Brain microvascular endothelial cell (primary cell): ENCODE results near the gene ARG2.

ENCODE experiments used
- DNase-seq: peaks from one replicate; pipeline ENCODE4 v3.0.0-alpha.2; 2020
- H3K27ac ChIP-seq: fragments of 250-450 bp; sonication (Bioruptor Pico); 2 replicates; pipeline ENCODE4 v1.5.1; 2020; ENCODE audit warnings: mild to moderate bottlenecking, moderate library complexity
- H3K27me3 ChIP-seq: fragments of 250-450 bp; sonication (Bioruptor Pico); replicated peaks from 2 replicates; pipeline ENCODE4 v1.5.1; 2020; ENCODE audit warnings: mild to moderate bottlenecking
- H3K36me3 ChIP-seq: fragments of 250-450 bp; sonication (Bioruptor Pico); replicated peaks from 2 replicates; pipeline ENCODE4 v1.5.1; 2020; ENCODE audit warnings: mild to moderate bottlenecking
- H3K4me3 ChIP-seq: 2 replicates; pipeline ENCODE4 v1.5.1; 2011; ENCODE audit warnings: low read depth, mild to moderate bottlenecking, control low read depth, low read length, moderate library complexity
- in situ Hi-C: cut with HindIII; loops from 2 replicates; pipeline ENCODE4 v1.10.0; 2017; ENCODE audit warnings: low sequenced_read_pairs, low pct_ligation_motif_present
- TF ChIP-seq, protein P1 (sequence below): IDR thresholded peaks from 2 replicates; pipeline ENCODE4 v1.5.1; 2011; ENCODE audit warnings: low read depth, mild to moderate bottlenecking, moderate library complexity, low read length, control low read depth, inconsistent platforms; ENCODE audit errors: missing control alignments

Gene ARG2

DNA sequence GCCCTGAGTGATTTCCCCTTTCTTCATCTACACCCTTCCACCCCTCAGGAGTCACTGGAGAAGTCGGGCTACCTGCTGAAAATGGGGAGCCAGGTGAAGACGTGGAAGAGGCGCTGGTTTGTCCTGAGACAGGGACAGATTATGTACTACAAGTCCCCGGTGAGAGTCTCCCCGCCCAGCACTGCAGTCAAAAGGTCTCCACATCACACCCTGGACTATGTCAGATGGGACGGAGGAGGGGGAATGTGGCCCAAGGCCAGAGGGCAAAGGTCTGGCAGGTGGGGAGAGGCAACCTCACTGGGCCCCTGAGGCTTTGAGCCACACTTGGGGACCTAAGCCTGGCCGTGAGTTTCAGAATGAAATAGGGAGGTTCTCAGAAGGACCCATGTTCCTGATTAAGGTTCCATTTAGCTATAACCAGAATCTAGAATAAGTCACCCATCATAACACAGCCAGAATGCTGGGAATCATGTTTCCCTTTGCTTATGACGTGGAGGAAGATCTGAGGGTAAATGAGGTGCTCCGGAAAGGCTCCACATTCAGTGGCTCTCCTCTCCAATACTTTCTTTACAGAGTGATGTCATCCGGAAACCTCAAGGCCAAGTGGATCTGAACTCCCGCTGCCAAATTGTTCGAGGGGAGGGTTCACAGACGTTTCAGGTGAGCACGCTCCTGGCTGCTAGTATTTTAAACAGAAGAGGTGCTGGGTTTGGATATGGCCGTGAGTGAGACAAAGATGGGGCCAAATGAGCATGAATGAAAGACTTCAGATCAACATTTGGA lies 46.3 kb upstream of the ARG2 start:
- in situ Hi-C loops = no loop called here
- H3K27me3 ChIP-seq = no peaks in the 10 kb centered on the region
- DNase-seq = no peak
- no peaks in the 10 kb centered on the region for H3K36me3 ChIP-seq
- TF ChIP-seq, protein P1, sequence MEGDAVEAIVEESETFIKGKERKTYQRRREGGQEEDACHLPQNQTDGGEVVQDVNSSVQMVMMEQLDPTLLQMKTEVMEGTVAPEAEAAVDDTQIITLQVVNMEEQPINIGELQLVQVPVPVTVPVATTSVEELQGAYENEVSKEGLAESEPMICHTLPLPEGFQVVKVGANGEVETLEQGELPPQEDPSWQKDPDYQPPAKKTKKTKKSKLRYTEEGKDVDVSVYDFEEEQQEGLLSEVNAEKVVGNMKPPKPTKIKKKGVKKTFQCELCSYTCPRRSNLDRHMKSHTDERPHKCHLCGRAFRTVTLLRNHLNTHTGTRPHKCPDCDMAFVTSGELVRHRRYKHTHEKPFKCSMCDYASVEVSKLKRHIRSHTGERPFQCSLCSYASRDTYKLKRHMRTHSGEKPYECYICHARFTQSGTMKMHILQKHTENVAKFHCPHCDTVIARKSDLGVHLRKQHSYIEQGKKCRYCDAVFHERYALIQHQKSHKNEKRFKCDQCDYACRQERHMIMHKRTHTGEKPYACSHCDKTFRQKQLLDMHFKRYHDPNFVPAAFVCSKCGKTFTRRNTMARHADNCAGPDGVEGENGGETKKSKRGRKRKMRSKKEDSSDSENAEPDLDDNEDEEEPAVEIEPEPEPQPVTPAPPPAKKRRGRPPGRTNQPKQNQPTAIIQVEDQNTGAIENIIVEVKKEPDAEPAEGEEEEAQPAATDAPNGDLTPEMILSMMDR = no peak
- no peak overlapping the region for H3K4me3 ChIP-seq
- no peak overlapping the region for H3K27ac ChIP-seq

DNA sequence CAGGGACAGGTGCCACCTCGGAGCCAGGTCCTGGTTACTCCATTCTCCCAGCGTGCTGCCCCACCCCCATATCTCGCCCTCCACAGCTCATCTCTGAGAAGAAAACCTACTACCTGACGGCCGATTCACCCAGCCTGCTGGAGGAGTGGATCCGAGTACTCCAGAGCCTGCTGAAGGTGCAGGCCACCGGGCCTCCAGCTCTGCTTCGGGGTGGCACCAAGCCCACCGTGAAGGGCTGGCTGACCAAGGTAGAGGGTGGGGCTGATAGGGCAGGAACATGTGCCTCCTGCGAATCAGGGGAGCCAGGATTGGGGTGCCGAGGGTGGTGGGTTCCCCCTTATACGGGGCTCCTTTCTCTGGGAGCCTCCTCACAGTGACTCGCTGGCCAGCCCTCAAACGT lies 45.6 kb upstream of the ARG2 start:
- no peak for DNase-seq
- Histone ChIP-seq H3K27me3 (no peaks in the 10 kb centered on the region), H3K4me3 (no peak overlapping the region), H3K27ac (no peak overlapping the region), H3K36me3 (no peaks in the 10 kb centered on the region)
- in situ Hi-C loops = no loop called here
- TF ChIP-seq, protein P1 = no peak

DNA sequence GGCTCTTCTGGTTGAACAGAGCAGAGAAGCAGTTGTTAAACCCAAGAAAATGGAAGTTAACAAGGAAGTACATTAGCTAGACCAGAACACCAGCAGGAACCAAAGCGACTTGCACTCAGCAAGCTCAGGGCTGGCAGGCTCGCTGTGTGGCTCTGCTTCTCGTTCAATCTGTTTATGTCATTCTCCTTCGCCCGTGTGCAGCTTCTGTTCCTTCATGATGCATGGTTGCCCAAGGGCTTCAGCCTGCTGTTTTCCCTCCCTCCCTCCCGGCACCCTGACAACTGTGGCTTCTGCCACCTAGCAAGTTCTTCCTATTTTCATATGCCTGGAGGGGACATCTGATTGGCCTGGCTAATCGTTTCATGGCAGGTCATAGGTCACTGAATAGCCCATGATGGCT lies 44.9 kb upstream of the ARG2 start:
- H3K27me3 ChIP-seq = no peaks in the 10 kb centered on the region
- in situ Hi-C loops = no loop called here
- no peak for DNase-seq
- no peak overlapping the region for H3K4me3 ChIP-seq
- no peaks in the 10 kb centered on the region for H3K36me3 ChIP-seq
- TF ChIP-seq, protein P1 = no peak
- H3K27ac ChIP-seq = no peak overlapping the region

GRCh38 chr14:67575684-67576083 lies 44.0 kb upstream of the ARG2 start:
- TF ChIP-seq, protein P1 = no peak
- in situ Hi-C loops = no loop called here
- Histone ChIP-seq H3K36me3 (no peaks in the 10 kb centered on the region), H3K27me3 (no peaks in the 10 kb centered on the region), H3K27ac (no peak overlapping the region), H3K4me3 (no peak overlapping the region)
- DNase-seq = peak; percentile 6

- Histone ChIP-seq H3K27ac (no peak overlapping the region), H3K4me3 (no peak overlapping the region), H3K36me3 (no peaks in the 10 kb centered on the region), H3K27me3 (no peaks in the 10 kb centered on the region)
- no peak for DNase-seq
- TF ChIP-seq, protein P1 = no peak
- in situ Hi-C loops = no loop called here
Observed at GRCh38 chr14:67576216-67576955, 43.3 kb upstream of the ARG2 start.
